GM12878 (cell line): ENCODE results near the gene AAMP. TPM values are rescaled to one million over a fixed set of nuclear protein-coding genes. Genes with fewer than 3 reads are reported as not detected.

Source experiments
- CREM ChIP-seq: IDR thresholded peaks from 2 replicates; pipeline ENCODE4 v1.6.1; 2014; ENCODE audit warnings: antibody characterized with exemption, low read depth
- CUX1 ChIP-seq: IDR thresholded peaks from 2 replicates; pipeline ENCODE4 v1.6.1; 2012; ENCODE audit warnings: improper control_type of control experiment, low read depth, low read length; ENCODE audit not compliant: insufficient replicate concordance
- IKZF1 ChIP-seq: fragments of 450-650 bp; conservative IDR thresholded peaks from 2 replicates; pipeline ENCODE4 v1.6.1; 2017; ENCODE audit warnings: antibody characterized with exemption, mild to moderate bottlenecking
- KDM1A ChIP-seq: fragments of 200-600 bp; sonication (generic); IDR thresholded peaks from 2 replicates; pipeline ENCODE4 v1.6.1; 2016; ENCODE audit warnings: borderline replicate concordance
- MEF2B ChIP-seq: fragments of 450-650 bp; IDR thresholded peaks from 2 replicates; pipeline ENCODE4 v1.6.1; 2018; ENCODE audit warnings: mild to moderate bottlenecking, moderate library complexity; ENCODE audit not compliant: partially characterized antibody, poor library complexity, severe bottlenecking
- NFYA ChIP-seq: IDR thresholded peaks from 2 replicates; pipeline ENCODE4 v1.6.1; 2011; ENCODE audit warnings: low read depth, mild to moderate bottlenecking, low read length, improper control_type of control experiment, borderline replicate concordance
- PRDM15 ChIP-seq: fragments of 450-650 bp; formaldehyde crosslinking; IDR thresholded peaks from 2 replicates; pipeline ENCODE4 v1.4.0; 2020; ENCODE audit warnings: mild to moderate bottlenecking, moderate library complexity
- RAD21 ChIP-seq: IDR thresholded peaks from 2 replicates; pipeline ENCODE4 v1.6.1; 2011; ENCODE audit warnings: mild to moderate bottlenecking, low read depth, low read length, moderate library complexity; ENCODE audit not compliant: insufficient read depth
- SP1 ChIP-seq: IDR thresholded peaks from one replicate; pipeline ENCODE4 v1.6.1; 2011; ENCODE audit warnings: low read depth, low read length
- TAF1 ChIP-seq: IDR thresholded peaks from 2 replicates; pipeline ENCODE4 v1.6.1; 2011; ENCODE audit warnings: mild to moderate bottlenecking, low read depth, low read length, borderline replicate concordance
- ZBED1 ChIP-seq: IDR thresholded peaks from 2 replicates; pipeline ENCODE4 v1.6.1; 2016; ENCODE audit warnings: borderline replicate concordance
- ZBTB4 ChIP-seq: fragments of 450-650 bp; formaldehyde crosslinking; IDR thresholded peaks from 2 replicates; pipeline ENCODE4 v1.4.0; 2022; ENCODE audit warnings: mild to moderate bottlenecking, moderate library complexity
- ZSCAN29 ChIP-seq: fragments of 450-650 bp; IDR thresholded peaks from 2 replicates; pipeline ENCODE4 v1.6.1; 2017; ENCODE audit warnings: mild to moderate bottlenecking, moderate library complexity
- ZZZ3 ChIP-seq: IDR thresholded peaks from 2 replicates; pipeline ENCODE4 v1.6.1; 2011; ENCODE audit warnings: low read depth; ENCODE audit not compliant: control insufficient read depth, insufficient read length
- polyA plus RNA-seq, 11 experiments: library from polyadenylated mRNA; depleted of rRNA in 4 of 11; unstranded in 6 of 11; stranded (reverse) in 5 of 11; fragments of >200 nt; fragmentation: Nextera tagmentation in 4 of 11; fragmentation: Illumina TruSeq in 1 of 11; extraction: Ambion mirVana in 4 of 11; extraction: Trizol in 1 of 11; gene quantifications; 1 replicate in 1 of 11; 2 replicates in 10 of 11; pipeline versions ENCODE4 v1.2.1 to v1.2.3, GENCODE V29; 2011 to 2016; ENCODE audit warnings: inconsistent platforms in 2 of 11, missing spikeins in 2 of 11, low read depth in 1 of 11
- total RNA-seq, 4 experiments: library from RNA; depleted of rRNA in 3 of 4; stranded (reverse); fragments of >200 nt in 3 of 4; fragmentation: Illumina TruSeq in 1 of 4; extraction: Trizol in 1 of 4; gene quantifications; 2 replicates each; pipeline versions ENCODE4 v1.2.1 to v1.2.3, GENCODE V29; 2013 to 2021
- TF ChIP-seq, protein P1 (sequence below), 3 experiments: IDR thresholded peaks in 2 of 3; conservative IDR thresholded peaks in 1 of 3; 2 replicates each; pipeline ENCODE4 v1.5.1; 2011; ENCODE audit warnings: low read depth in 3 of 3, low read length in 3 of 3, mild to moderate bottlenecking in 3 of 3, control low read depth in 2 of 3, moderate library complexity in 2 of 3, inconsistent platforms in 1 of 3, mixed read lengths in 1 of 3; ENCODE audit not compliant: control insufficient read depth in 2 of 3, insufficient read depth in 1 of 3; ENCODE audit errors: extremely low read depth in 1 of 3

The AAMP gene
- total and polyA plus RNA-seq, 10 of the 15 experiments (the other 5 are each of a cell fraction or from before 2014, with no cell fraction given), result 4.4 to 140 (median 81.9) TPM

GRCh38 chr2:218216674-218217359, 53.1 kb downstream of the AAMP start, which contains the start of gene ARPC2 (continued):
- TF ChIP-seq TAF1 (peak; percentile 85), MEF2B (peak; percentile 24), SP1 (no peak), ZBTB4 (no peak), PRDM15 (CRISPR knock-in tag) (no peak), KDM1A (no peak), IKZF1 (peak; percentile 95), ZSCAN29 (no peak), NFYA (no peak), CREM (peak; percentile 56; the same call in 1 of the 2 replicates), ZBED1 (no peak), CUX1 (no peak), RAD21 (no peak), ZZZ3 (no peak)
- TF ChIP-seq, protein P1, sequence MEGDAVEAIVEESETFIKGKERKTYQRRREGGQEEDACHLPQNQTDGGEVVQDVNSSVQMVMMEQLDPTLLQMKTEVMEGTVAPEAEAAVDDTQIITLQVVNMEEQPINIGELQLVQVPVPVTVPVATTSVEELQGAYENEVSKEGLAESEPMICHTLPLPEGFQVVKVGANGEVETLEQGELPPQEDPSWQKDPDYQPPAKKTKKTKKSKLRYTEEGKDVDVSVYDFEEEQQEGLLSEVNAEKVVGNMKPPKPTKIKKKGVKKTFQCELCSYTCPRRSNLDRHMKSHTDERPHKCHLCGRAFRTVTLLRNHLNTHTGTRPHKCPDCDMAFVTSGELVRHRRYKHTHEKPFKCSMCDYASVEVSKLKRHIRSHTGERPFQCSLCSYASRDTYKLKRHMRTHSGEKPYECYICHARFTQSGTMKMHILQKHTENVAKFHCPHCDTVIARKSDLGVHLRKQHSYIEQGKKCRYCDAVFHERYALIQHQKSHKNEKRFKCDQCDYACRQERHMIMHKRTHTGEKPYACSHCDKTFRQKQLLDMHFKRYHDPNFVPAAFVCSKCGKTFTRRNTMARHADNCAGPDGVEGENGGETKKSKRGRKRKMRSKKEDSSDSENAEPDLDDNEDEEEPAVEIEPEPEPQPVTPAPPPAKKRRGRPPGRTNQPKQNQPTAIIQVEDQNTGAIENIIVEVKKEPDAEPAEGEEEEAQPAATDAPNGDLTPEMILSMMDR (IDR thresholded peaks at IDR 0.05 in 2 of 3, conservative IDR thresholded peaks at IDR 0.05 in 1 of 3; ENCODE audit: control insufficient read depth in 2 of 3, extremely low read depth in 1 of 3, insufficient read depth in 1 of 3, low read depth in 3 of 3, low read length in 3 of 3), result no peak
